Measurements from ENCODE around the gene NEUROD4. TPM values are rescaled to one million over a fixed set of nuclear protein-coding genes. Genes with fewer than 3 reads are reported as not detected.
"Not testable (repeated sequence)": the region's sequence is repeated elsewhere in the genome, so short reads cannot be mapped to it uniquely, and the experiment has no call there.

NEUROD4 gene, protein sequence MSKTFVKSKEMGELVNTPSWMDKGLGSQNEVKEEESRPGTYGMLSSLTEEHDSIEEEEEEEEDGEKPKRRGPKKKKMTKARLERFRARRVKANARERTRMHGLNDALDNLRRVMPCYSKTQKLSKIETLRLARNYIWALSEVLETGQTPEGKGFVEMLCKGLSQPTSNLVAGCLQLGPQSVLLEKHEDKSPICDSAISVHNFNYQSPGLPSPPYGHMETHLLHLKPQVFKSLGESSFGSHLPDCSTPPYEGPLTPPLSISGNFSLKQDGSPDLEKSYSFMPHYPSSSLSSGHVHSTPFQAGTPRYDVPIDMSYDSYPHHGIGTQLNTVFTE
- not detected for total RNA-seq

DNA sequence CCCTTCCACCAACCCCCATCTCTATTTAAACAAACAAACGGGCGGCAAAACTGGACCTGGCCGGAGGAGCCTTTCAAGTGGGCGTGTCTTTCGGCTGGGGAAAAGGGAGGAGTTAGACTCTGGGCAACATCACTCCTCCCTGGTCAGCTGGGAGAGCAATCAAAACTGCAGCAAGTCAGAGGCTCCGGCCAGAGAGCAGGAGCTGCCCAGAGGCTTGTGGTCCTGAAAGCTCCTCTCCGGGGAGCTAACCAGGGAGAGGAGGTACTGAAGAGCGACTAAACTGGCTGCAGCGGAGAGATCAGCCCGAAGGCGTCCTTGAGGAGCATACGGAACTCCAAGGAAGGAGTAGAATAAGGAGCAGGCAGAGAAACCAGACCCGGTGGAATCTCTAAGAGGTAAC, at the start of gene NEUROD4:
TSS of gene NEUROD4 (plus strand) at position 191 of the 400 bp plus-strand sequence. CDS start 6,466 bp downstream, outside the sequence.
- ChIA-PET CTCF (no interaction called here), POLR2A (no interaction called here)

DNA sequence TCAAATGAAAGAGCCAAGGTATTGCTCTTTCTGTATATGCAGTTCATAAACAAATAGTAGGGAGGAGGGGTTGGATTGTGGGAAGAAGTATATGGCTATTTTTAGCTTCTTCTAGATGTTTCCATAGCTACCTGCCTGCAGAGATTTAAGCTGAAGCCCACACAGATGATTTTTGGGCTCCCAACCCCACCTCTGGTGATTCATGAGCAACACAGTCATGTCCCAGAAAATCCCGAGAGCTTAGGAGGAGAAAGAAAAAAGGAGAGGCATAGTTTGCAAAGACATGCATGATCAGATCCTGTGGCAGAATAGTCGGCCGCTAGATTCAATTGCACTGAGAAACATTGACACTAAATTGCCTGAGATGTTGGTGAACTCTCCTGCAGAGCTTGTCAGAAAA, 49.0 kb upstream of the NEUROD4 start:
- ChIA-PET CTCF (no interaction called here), POLR2A (no interaction called here)

DNA sequence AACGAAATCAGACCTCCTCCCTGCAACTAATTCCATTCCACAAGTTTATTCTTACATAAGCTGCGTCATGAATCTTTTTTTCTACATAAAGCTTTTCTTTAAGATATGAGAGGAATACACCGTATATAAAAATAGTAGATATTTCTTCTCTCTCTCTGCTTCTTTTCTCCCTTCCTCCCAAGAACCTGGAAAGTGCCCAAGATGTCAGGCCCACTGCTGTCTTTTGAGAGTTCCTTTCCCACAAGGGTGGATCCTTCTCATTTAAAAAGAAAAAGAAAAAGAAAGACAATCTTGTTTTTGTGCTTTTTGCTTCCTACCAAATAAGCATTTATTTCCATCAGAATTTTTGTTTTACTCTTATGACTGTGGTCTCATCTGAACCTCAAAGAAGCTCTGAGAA, 46.2 kb upstream of the NEUROD4 start:
- ChIA-PET CTCF (interaction anchor here (0.9 to 1.6 kb wide), 4 partner anchors 9 to 99 kb away, joined by 3 to 4 read pairs (median 4); no protein-coding TSS in a partner anchor), POLR2A (no interaction called here)

DNA sequence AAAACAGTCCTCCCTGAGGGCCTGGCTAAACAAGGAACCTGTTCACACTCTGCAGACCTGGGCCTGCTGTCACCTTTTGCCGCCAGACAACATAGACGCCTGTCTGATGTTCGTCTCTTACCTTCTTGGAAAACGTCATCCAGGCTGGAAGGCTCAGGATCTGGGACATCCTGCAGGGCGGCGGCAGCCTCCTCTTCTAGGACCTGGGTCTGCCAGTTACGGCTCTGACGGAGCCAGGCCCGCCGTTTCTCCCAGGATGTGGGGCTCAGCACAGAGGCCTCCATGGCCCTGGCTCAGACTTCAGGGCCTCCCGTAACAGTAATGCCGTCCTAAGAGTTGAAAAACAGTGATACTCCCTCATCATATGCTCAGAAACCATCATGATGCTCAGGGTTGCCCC, 45.5 kb upstream of the NEUROD4 start:
- ChIA-PET POLR2A (no interaction called here), CTCF (interaction anchor here (0.9 to 1.2 kb wide), 2 partner anchors 9 to 19 kb away, joined by 3 to 4 read pairs; no protein-coding TSS in a partner anchor)

DNA sequence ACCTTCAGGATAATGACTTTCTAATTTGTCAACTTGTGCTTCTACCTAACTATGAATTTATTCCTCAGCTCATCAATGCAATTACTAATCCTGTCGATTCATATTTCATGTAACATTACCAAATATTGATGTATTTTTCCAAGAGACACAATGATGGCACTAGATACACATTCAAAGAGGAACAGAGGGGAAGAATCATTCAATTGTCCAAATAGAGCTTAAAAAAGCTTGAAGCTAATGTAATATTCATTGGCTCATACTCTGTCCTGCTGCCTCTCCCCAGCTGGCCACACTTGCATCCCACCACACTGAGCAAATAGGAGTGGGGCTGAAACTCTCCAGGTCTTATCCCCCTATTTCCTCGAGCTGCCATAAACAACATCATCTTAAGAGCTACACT, 44.5 kb upstream of the NEUROD4 start:
- CTCF ChIA-PET = interaction anchor here (0.6 to 1.8 kb wide), 2 partner anchors 17 to 1403 kb away, joined by 3 to 4 read pairs; no protein-coding TSS in a partner anchor
- POLR2A ChIA-PET = no interaction called here

DNA sequence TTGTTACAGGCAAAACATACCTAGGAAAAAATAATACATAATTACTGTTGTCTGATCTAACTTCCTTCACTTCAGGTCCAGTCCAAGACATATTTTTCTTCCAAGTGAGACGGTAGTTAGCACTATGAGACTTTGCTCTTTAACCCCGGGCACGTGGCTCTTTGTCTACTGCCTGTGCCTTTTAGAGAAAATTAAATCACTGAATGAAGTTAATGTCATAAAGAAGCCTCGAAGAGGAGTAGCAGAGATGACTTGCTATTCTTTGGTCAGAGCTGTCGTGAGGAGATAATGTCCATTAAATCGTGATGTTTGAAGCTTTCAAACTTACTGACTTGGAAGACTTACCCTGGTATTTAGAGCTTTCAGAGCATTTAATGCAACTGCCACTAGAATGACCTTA, 43.9 kb upstream of the NEUROD4 start:
- ChIA-PET CTCF (interaction anchor here (1.8 kb wide), 1 partner anchor 17 kb away, joined by 4 read pairs; no protein-coding TSS in a partner anchor), POLR2A (no interaction called here)

DNA sequence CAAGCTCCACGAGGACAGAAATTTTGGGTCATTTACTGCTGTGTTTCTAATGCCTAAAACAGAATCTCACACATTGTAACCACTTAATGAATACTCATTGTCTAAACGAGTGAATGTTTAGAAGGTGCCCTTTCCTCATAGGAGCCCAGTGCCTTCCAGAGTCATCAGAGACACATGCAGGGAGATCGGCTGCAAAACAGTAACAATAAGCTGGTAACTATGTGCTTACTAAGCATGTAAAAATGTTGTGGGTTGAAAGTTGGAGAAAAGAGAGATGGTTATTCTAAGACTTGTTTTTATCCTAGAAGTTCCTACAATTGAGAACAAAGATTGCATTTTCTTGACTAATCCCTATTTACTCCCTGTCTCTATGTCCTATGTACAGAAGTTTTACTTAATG, 42.6 kb upstream of the NEUROD4 start:
- ChIA-PET POLR2A (interaction anchor here (0.6 kb wide), 1 partner anchor 10 kb away, joined by 3 read pairs; no protein-coding TSS in a partner anchor), CTCF (no interaction called here)

DNA sequence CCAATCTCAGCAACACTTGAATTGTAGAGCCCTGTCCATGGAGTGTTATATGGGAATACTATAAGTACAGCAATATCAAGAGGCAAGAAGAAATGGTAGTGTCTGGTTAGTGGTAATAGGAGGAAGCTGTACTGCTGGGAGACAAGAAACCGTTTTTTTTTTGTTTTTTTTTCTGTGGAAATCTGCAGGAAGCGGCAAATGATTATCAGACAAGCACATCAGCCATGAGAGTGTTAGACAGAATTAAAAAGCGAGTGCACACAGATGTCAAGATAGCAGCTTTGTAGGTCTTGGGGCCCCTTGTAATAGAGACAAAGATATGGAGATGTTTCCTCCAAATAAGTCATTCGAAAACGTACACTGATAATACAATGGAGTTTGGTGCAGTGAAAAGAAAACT, 41.9 kb upstream of the NEUROD4 start:
- CTCF ChIA-PET = interaction anchor here (1.2 to 1.8 kb wide), 2 partner anchors 11 to 21 kb away, joined by 3 to 6 read pairs; no protein-coding TSS in a partner anchor
- POLR2A ChIA-PET = interaction anchor here (0.6 kb wide), 1 partner anchor 10 kb away, joined by 3 read pairs; no protein-coding TSS in a partner anchor

DNA sequence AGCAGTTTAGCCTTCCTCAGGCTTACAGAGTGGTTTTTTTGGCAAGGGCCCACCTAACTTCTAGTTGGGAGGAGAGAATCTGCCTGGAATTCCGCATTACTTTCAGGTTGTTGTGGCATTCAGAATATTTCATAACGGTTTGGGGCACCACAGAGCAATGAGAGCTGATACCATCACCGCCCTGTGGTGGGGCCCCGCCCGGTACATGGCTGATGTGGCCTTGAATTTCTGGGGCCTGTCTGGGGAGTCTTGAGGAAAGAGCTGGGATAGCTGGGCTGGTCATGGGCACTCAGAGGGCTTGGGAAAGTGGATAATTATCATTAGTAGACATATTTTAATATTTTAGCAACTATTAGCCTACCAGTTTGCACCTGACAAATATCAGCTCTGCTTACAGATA, 39.4 kb upstream of the NEUROD4 start:
- POLR2A ChIA-PET = no interaction called here
- CTCF ChIA-PET = interaction anchor here (0.9 to 1.5 kb wide), 2 partner anchors 9 to 12 kb away, joined by 3 read pairs; no protein-coding TSS in a partner anchor

DNA sequence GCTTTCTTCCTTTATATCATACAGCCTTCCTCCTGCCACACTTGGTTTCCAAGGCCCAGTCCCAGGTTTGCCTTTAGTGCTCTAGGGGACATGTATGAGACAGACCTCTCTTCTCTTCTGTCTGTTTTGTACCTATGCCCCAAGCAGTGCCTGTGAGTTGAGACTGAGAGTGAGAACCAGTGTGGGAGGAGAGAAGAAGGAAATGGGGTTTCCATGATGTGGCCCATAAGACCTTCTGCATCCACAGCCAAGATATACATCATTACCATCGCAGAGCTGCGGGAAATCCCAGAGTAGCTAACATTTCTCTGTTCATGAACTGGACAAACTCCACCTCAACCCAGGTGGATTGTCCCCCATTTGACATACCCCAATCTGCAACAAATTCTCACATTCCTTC, 38.0 kb upstream of the NEUROD4 start:
- CTCF ChIA-PET = interaction anchor here (1.0 to 2.2 kb wide), 2 partner anchors 11 to 20 kb away, joined by 3 to 15 read pairs; no protein-coding TSS in a partner anchor
- POLR2A ChIA-PET = no interaction called here

DNA sequence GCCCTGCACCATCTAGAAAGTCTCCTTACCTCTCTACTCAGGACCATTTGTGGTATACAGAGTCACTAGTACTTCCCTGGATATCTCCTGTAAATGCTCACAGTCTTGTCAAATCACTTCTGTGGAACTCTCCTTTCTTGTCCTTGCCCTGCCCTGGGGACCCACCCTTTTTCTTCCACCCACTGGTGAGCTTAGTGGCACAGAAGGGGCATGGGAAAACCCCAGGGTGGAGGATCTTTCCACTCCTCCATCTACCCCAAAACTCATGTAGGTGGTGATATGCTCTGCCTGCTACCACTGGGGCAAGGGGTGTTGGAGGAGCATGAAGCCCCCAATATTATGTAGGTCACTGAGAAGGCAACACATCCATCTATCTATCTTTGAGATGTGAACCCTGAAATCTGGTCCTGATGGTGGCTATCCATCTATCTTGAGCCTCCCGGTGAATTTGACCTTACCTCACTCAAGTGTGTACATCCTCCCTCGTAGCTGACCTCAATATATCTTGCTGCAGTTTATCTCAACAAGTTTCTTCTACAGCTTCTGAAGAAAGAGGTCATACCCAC, 36.2 kb upstream of the NEUROD4 start:
- ChIA-PET POLR2A (no interaction called here), CTCF (interaction anchor here (2.2 to 4.9 kb wide), 2 partner anchors 9 to 89 kb away, joined by 15 to 23 read pairs; no protein-coding TSS in a partner anchor)

DNA sequence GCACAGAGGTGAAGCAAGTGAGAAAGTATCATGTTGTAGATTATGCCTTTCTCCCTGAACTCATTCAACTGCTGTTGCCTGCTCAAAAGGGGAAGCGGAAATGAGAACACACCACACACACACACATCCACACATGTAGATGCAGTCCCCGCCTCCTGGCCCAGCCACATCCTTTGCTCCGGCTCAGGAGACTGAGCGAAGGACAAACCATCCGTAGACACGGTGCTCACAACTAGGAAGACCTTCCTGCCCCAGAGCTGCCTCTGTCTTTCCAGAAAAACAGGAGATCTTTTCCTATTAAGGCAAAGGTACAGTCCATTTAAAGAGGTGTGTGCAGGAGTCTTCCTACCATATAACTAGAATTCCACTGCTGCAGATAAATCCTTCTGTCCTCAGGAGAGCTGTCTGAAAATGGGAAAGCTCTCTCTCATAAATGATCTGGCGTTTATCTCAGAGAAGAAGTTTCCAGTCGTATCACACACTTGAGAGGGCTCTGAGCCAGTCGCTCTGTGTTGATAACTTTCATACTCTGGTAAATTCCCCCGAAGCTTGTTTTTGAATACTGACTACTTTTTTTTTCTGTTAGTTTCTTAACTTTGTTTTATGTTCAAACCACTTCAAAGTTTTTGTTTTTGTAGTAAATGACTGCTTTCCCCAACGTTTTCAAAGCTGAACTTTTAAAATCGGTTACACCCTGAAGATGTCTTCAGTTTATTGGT, 35.0 kb upstream of the NEUROD4 start, which contains the start of gene TESPA1:
TSS of gene TESPA1 (minus strand) at position 105 of the 719 bp plus-strand sequence. CDS start 10,200 bp downstream, outside the sequence.
- CTCF ChIA-PET = interaction anchor here (0.8 to 4.9 kb wide), 4 partner anchors 51 to 89 kb away, joined by 3 to 23 read pairs (median 4); no protein-coding TSS in a partner anchor
- POLR2A ChIA-PET = no interaction called here

DNA sequence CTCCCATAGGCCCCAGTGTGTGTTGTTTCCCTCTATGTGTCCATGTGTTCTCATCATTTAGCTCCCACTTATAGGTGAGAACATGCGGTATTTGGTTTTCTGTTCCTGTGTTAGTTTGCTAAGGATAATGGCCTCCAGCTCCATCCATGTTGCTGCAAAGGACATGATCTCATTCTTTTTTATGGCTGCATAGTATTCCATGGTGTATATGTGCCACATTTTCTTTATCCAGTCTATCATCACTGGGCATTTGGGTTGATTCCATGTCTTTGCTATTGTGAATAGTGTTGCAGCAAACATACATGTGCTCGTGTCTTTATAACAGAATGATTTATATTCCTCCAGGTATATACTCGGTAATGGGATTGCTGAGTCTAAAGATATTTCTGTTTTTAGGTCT, 33.0 kb upstream of the NEUROD4 start:
- POLR2A ChIA-PET = not testable (repeated sequence)
- CTCF ChIA-PET = interaction anchor here (4.9 kb wide), 1 partner anchor 86 kb away, joined by 23 read pairs; no protein-coding TSS in a partner anchor

DNA sequence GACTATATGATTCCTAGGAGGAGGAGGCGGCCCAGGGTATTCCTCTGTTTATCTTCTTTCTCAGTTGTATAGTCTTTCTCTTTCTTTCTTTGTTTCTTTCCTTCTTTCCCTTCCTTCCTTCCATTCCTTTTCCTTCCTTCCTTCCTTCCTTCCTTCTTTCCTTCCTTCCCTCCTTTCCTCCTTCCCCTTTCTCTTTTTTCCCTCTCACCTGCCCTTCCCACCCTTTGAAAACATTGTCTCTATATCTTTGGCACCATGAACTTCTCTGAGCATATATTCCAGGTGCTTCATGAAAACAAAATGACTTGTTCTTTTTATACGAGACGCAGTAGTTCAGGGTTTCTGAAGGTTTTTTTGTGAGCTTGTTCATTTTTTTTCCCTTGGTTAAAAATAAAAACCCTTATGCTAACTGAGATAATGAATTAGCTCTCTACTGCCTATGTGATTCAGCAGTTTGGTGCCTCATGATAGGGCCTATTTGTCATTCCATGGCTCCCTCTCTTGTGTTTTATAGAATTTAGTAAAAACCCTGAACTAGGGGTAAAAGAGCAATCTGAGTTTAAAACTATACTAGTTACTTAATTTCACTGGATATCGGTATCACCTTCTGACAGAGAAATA, 32.1 kb upstream of the NEUROD4 start:
- ChIA-PET POLR2A (interaction anchor here (0.6 to 0.8 kb wide), 2 partner anchors 10 to 88 kb away, joined by 3 to 8 read pairs; no protein-coding TSS in a partner anchor), CTCF (interaction anchor here (0.7 kb wide), 1 partner anchor 77 kb away, joined by 3 read pairs; no protein-coding TSS in a partner anchor)

DNA sequence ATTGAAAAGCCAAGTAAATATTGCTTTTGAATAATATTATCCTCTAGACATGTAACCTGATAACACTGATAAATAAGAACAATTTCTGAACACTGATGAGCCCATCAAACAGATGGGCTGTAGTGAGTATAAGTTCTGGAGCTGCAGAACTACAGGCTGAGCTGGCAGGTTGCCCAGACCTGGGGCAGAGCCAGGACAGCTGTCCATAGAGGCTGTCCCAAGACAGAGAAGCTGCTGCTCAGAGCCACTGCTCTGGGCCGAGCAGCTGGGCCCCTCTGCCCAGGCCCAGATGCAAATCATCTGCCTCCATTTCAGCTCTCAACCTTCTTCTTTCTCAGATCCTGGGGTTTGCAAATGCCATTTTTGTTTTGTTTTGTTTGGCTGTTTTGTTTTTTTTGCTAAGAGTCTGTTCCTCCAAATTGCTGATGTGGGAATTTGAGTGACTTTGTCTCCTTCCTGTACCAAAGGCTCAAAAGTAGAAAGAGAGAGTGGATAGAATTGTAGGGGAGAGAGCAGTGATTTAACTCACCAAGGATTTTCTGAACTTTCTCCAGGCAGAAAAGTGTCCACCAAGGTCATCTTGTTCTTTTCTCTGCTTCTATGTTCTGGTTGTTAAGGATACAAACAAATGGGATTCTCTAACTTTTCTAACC, 31.2 kb upstream of the NEUROD4 start:
- POLR2A ChIA-PET = interaction anchor here (0.8 kb wide), 1 partner anchor 87 kb away, joined by 8 read pairs; no protein-coding TSS in a partner anchor
- CTCF ChIA-PET = interaction anchor here (0.7 kb wide), 1 partner anchor 76 kb away, joined by 3 read pairs; no protein-coding TSS in a partner anchor

DNA sequence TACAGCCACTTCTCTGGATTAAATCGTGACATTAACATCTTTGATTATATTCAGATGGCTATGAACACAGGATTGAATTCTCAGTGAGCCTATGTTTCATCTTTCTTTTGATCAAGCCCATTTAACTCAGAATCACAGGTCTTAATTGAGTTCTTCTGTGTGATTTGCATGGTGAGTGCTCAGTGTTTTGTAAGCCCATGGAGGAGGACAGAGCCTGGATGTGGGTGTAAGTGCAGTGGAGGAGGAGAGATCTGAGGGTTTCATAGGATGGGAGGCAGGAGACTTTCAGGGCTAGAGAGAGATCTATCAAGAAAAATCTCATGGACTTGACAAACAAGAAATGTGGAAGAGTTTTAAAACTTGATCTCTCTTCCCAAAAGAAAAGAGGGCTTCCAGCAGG, 29.9 kb upstream of the NEUROD4 start:
- CTCF ChIA-PET = interaction anchor here (0.8 kb wide), 1 partner anchor 82 kb away, joined by 3 read pairs; no protein-coding TSS in a partner anchor
- POLR2A ChIA-PET = no interaction called here

DNA sequence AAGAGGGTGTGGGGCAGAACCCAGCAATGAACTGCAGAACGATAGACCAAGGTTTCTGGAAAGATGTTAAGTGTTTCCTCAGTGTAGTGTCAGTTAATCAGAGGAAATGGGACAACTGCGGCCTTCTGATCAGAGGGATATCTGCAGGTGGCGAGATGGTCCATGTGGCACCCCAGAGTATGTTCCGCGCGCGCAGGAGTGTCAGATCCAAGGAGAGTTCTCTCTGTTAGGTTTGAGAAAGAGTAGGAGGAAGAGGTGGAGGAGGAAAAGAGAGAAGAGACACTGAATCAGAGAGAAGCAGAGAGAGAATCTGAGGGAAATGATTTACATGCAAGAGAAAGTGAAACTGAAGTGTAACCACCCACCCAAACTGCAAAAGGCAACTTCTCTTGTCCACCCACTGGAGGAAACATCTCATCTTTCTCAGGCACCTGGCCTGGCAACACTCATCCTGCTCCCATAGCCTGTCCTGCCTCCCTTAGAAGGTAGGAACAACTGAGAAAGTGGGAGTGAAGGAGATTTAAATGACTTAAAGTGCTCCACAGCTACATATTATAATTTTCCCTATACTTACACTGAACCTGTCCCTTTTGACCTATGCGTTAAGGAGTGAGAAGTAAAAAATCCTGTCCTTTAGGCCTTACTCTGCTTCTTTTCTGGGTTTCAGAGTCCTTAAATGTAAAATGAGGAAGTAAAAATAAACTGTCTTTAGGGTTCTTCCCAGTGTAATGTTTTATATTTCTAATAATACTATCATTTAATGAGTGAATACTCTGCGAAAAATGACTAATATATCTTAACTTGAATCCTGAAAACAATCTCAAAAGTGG, 28.4 kb upstream of the NEUROD4 start:
- CTCF ChIA-PET = interaction anchor here (1.5 to 3.4 kb wide), 3 partner anchors 16 to 79 kb away, joined by 3 to 89 read pairs (median 5); no protein-coding TSS in a partner anchor
- POLR2A ChIA-PET = no interaction called here

DNA sequence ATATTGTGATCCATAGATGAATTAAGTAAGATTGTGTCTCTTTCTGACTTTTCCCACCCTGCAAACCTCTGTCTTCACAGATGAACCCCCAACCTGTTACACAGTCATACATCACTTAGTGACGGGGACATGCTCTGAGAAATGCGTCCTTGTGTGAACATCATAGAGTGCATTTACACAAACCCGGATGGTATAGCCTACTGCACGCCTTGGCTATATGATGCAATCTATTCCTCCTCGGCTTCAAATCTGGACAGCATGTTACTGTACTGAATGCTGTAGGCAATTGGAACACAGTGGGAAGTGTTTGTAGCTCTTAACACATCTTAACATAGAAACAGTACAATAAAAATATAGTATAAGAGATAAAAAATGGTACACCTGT, 27.8 kb upstream of the NEUROD4 start:
- POLR2A ChIA-PET = no interaction called here

More for the DNA sequence above, 27.8 kb upstream of the NEUROD4 start:
- CTCF ChIA-PET = interaction anchor here (1.1 to 3.4 kb wide), 6 partner anchors 9 to 86 kb away, joined by 3 to 89 read pairs (median 10); no protein-coding TSS in a partner anchor
